Heart right ventricle (tissue), 16 donors: ENCODE data around the gene ALB. TPM values are rescaled to one million over a fixed set of nuclear protein-coding genes. Genes with fewer than 3 reads are reported as not detected.

Source experiments
- ATAC-seq, 8 donors: fragments of 200-7000 bp; cut with Tn5 transposase; one replicate each; pipeline ENCODE4 v1.9.1; 2020; ENCODE audit warnings: mild to moderate bottlenecking in 8 of 8, moderate library complexity in 8 of 8, moderate number of reproducible peaks in 1 of 8
- DNase-seq, 2 donors: peaks; one replicate each; pipeline ENCODE4 v3.0.0-alpha.2; 2020
- H3K27ac ChIP-seq, 10 donors: fragments of 200-600 bp; sonication (generic) in 2 of 10; one replicate each; pipeline versions ENCODE4 v1.5.0 to v1.8.0; 2020 to 2022; ENCODE audit warnings: mild to moderate bottlenecking in 3 of 10
- H3K27me3 ChIP-seq, 7 donors: fragments of 200-600 bp; one replicate each; pipeline ENCODE4 v1.8.0; 2021 to 2022; ENCODE audit warnings: mild to moderate bottlenecking in 2 of 7
- H3K36me3 ChIP-seq, 9 donors: fragments of 200-600 bp; sonication (generic) in 1 of 9; one replicate each; pipeline versions ENCODE4 v1.5.0 to v1.8.0; 2020 to 2022; ENCODE audit warnings: mild to moderate bottlenecking in 2 of 9
- H3K4me1 ChIP-seq, 9 donors: fragments of 200-600 bp; sonication (generic) in 1 of 9; one replicate each; pipeline versions ENCODE4 v1.5.0 to v1.8.0; 2020 to 2022; ENCODE audit warnings: mild to moderate bottlenecking in 4 of 9
- H3K4me3 ChIP-seq, 10 donors: fragments of 200-600 bp; sonication (generic) in 2 of 10; one replicate each; pipeline versions ENCODE4 v1.5.0 to v1.8.0; 2020 to 2022; ENCODE audit warnings: mild to moderate bottlenecking in 7 of 10, moderate library complexity in 2 of 10
- H3K9me3 ChIP-seq, 11 donors: fragments of 200-600 bp in 10 of 11; sonication (generic) in 2 of 11; one replicate each; pipeline versions ENCODE4 v1.5.0 to v1.8.0; 2013 to 2022; ENCODE audit warnings: mild to moderate bottlenecking in 2 of 11, control low read depth in 1 of 11, moderate library complexity in 1 of 11
- CTCF ChIP-seq, 9 donors: fragments of 200-600 bp; sonication (generic) in 2 of 9; IDR thresholded peaks; one replicate each; pipeline versions ENCODE4 v1.5.0 to v1.8.0; 2021 to 2022; ENCODE audit warnings: antibody characterized with exemption in 9 of 9, mild to moderate bottlenecking in 5 of 9, moderate library complexity in 1 of 9
- WGBS, 2 donors: extraction: QIAGEN DNeasy Blood & Tissue Kit; methylation state at CpG; one replicate each; pipeline ENCODE4 v1.1.7; 2013; ENCODE audit warnings: inconsistent platforms in 1 of 2; 5-methylcytosine and 5-hydroxymethylcytosine counted together
- intact Hi-C, 10 donors: fragments of 100-400 bp; cut with DNase I; formaldehyde crosslinking; loops; one replicate each; pipeline versions ENCODE4 v1.11.1 to v1.14.2; 2022
- polyA plus RNA-seq, 2 donors: library from polyadenylated mRNA; stranded (reverse); fragments of 200-250 nt; gene quantifications; one replicate each; pipeline ENCODE4 v1.2.3, GENCODE V29; 2013
- total RNA-seq, 10 donors: library from RNA; stranded (reverse); fragmentation: NEBNext Ultra II Directional in 3 of 10; extraction: Animal tissue kit (Norgen Biotek cat#: 25700) in 3 of 10; gene quantifications; one replicate each; pipeline versions ENCODE4 v1.2.1 to v1.2.4, GENCODE V29; 2021 to 2023
- donor health status: Arrhythmogenic right ventricular cardiomyopathy.
- donor health status: ischemic (EF 13 %, LVEDD 7.1; RV severe dilation, severe dysfunction).
- donor health status: healthy with polysubstance abuse.
- donor health status: DM: no; HTN: yes; CAD: no.
- donor health status: DM: no; HTN: no; CAD: no.
- donor health status: ischemic (EF 25% LVEDD 6.9; RV normal size, moderate dysfunction).
- donor health status: ischemic (EF 25% LVEDD 5.7; RV mildly dilated, moderate dysfunction).
- donor health status: healthy.
- donor health status: DM: yes; HTN: yes; CAD: no.
- donor health status: Ischemic cardiomyopathy.
- donor health status: ischemic (EF 35%, LVEDD 5.7; RV mildly dilated, moderate dysfunction).
- donor health status: nonischemic (EF 11% LVEDD 7.7; RV severe dilation, severe dysfunction).
- donor health status: DM: yes; HTN: yes; CAD: no.
- donor health status: PGD.
- donor health status: ischemic (EF 29% LVEDD 5.4; RV normal size, mild dysfunction).
- donor health status: nonischemic (EF 23%, LVEDD 6.1; RV moderate dilation, normal function).

The ALB gene
- total and polyA plus RNA-seq, 12 donors = 0.06 to 2.4 (median 0.53) TPM; not detected in 7

GRCh38 chr4:73426666-73427065 is 22.6 kb downstream of the ALB start:
- ATAC-seq = no peak
- Histone ChIP-seq H3K36me3 (no peaks in the 10 kb centered on the region), H3K4me1 (no peaks in the 10 kb centered on the region), H3K27ac (no peak overlapping the region), H3K4me3 (no peak overlapping the region), H3K9me3 (no peaks in the 10 kb centered on the region), H3K27me3 (no peaks in the 10 kb centered on the region)
- no peak for TF ChIP-seq CTCF (IDR thresholded peaks at IDR 0.05)
- 62 to 65% methylated on average over 3 of the region's 3 CpGs for WGBS, 2 donors
- intact Hi-C loops = no loop called here
- no peak for DNase-seq

GRCh38 chr4:73429118-73429517 is 25.0 kb downstream of the ALB start:
- Histone ChIP-seq H3K27me3 (no peaks in the 10 kb centered on the region), H3K9me3 (no peaks in the 10 kb centered on the region), H3K4me3 (no peak overlapping the region), H3K4me1 (no peaks in the 10 kb centered on the region), H3K27ac (no peak overlapping the region), H3K36me3 (no peaks in the 10 kb centered on the region)
- no peak for DNase-seq
- 71 to 77% methylated on average over 2 of the region's 2 CpGs for WGBS, 2 donors
- TF ChIP-seq CTCF (IDR thresholded peaks at IDR 0.05) = no peak
- ATAC-seq = no peak
- intact Hi-C loops = no loop called here

- no peak for ATAC-seq
- Histone ChIP-seq H3K36me3 (no peaks in the 10 kb centered on the region), H3K4me1 (no peaks in the 10 kb centered on the region), H3K9me3 (no peaks in the 10 kb centered on the region), H3K4me3 (no peak overlapping the region), H3K27ac (no peak overlapping the region), H3K27me3 (no peaks in the 10 kb centered on the region)
- DNase-seq = no peak
- WGBS, 2 donors = 43 to 59% methylated on average over 2 of the region's 2 CpGs
- no peak for TF ChIP-seq CTCF (IDR thresholded peaks at IDR 0.05)
- intact Hi-C loops = no loop called here
Observed at GRCh38 chr4:73429826-73430587, 25.9 kb downstream of the ALB start.

GRCh38 chr4:73431813-73432168 is 27.7 kb downstream of the ALB start:
- ATAC-seq = no peak

More at GRCh38 chr4:73431813-73432168, 27.7 kb downstream of the ALB start:
- H3K36me3 ChIP-seq = no peaks in the 10 kb centered on the region
- intact Hi-C loops = no loop called here
- no peak for TF ChIP-seq CTCF (IDR thresholded peaks at IDR 0.05)
- H3K4me3 ChIP-seq = no peak overlapping the region
- DNase-seq = no peak
- no peaks in the 10 kb centered on the region for H3K27me3 ChIP-seq
- no peaks in the 10 kb centered on the region for H3K4me1 ChIP-seq
- no peaks in the 10 kb centered on the region for H3K9me3 ChIP-seq
- H3K27ac ChIP-seq = no peak overlapping the region
- WGBS, 2 donors = 32 to 46% methylated on average over 1 of the region's 1 CpG
